GM12878 (cell line): Measurements from ENCODE around the gene PCARE.

Experiments
- CREM ChIP-seq: IDR thresholded peaks from 2 replicates; pipeline ENCODE4 v1.6.1; 2014; ENCODE audit warnings: antibody characterized with exemption, low read depth
- CTCF ChIP-seq, 3 experiments: IDR thresholded peaks in 2 of 3; conservative IDR thresholded peaks in 1 of 3; 2 replicates each; pipeline ENCODE4 v1.5.1; 2011; ENCODE audit warnings: low read depth in 3 of 3, low read length in 3 of 3, mild to moderate bottlenecking in 3 of 3, control low read depth in 2 of 3, moderate library complexity in 2 of 3, inconsistent platforms in 1 of 3, mixed read lengths in 1 of 3; ENCODE audit not compliant: control insufficient read depth in 2 of 3, insufficient read depth in 1 of 3; ENCODE audit errors: extremely low read depth in 1 of 3
- FOS ChIP-seq: IDR thresholded peaks from 3 replicates; pipeline ENCODE4 v1.6.1; 2011; ENCODE audit warnings: borderline replicate concordance; ENCODE audit not compliant: insufficient read length; ENCODE audit errors: extremely low read depth
- IKZF1 ChIP-seq: fragments of 450-650 bp; conservative IDR thresholded peaks from 2 replicates; pipeline ENCODE4 v1.6.1; 2017; ENCODE audit warnings: antibody characterized with exemption, mild to moderate bottlenecking
- PML ChIP-seq: IDR thresholded peaks from 2 replicates; pipeline ENCODE4 v1.6.1; 2012; ENCODE audit warnings: low read length, inconsistent platforms
- POLR2AphosphoS5 ChIP-seq: IDR thresholded peaks from 2 replicates; pipeline ENCODE4 v1.6.1; 2011; ENCODE audit warnings: mild to moderate bottlenecking, low read length, inconsistent platforms

- TF ChIP-seq CREM, result no peak
- peak; percentile 24 to 31 (median 25); a peak in 4 of 6 replicates for TF ChIP-seq CTCF (IDR thresholded peaks at IDR 0.05 in 2 of 3, conservative IDR thresholded peaks at IDR 0.05 in 1 of 3; ENCODE audit: control insufficient read depth in 2 of 3, extremely low read depth in 1 of 3, insufficient read depth in 1 of 3, low read depth in 3 of 3, low read length in 3 of 3)
- TF ChIP-seq PML, result no peak
- TF ChIP-seq IKZF1, result no peak
- TF ChIP-seq POLR2AphosphoS5, result no peak
- TF ChIP-seq FOS, result no peak
Measured at GRCh38 chr2:29053670-29054400, 20.5 kb downstream of the PCARE start.
